Stimulated activated CD4-positive, alpha-beta T cell treated with anti-CD3 and anti-CD28 coated beads, Interleukin-2, amount 100 ng/mL, for 4 hours (primary cell): ENCODE measurements around the gene HBP1.
"Not testable (repeated sequence)": the region's sequence is repeated elsewhere in the genome, so short reads cannot be mapped to it uniquely, and the experiment has no call there.

Experiments used
- DNase-seq: peaks from one replicate; pipeline ENCODE4 v3.0.0-alpha.2; 2020; ENCODE audit warnings: low read depth

The HBP1 gene, protein sequence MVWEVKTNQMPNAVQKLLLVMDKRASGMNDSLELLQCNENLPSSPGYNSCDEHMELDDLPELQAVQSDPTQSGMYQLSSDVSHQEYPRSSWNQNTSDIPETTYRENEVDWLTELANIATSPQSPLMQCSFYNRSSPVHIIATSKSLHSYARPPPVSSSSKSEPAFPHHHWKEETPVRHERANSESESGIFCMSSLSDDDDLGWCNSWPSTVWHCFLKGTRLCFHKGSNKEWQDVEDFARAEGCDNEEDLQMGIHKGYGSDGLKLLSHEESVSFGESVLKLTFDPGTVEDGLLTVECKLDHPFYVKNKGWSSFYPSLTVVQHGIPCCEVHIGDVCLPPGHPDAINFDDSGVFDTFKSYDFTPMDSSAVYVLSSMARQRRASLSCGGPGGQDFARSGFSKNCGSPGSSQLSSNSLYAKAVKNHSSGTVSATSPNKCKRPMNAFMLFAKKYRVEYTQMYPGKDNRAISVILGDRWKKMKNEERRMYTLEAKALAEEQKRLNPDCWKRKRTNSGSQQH

DNA sequence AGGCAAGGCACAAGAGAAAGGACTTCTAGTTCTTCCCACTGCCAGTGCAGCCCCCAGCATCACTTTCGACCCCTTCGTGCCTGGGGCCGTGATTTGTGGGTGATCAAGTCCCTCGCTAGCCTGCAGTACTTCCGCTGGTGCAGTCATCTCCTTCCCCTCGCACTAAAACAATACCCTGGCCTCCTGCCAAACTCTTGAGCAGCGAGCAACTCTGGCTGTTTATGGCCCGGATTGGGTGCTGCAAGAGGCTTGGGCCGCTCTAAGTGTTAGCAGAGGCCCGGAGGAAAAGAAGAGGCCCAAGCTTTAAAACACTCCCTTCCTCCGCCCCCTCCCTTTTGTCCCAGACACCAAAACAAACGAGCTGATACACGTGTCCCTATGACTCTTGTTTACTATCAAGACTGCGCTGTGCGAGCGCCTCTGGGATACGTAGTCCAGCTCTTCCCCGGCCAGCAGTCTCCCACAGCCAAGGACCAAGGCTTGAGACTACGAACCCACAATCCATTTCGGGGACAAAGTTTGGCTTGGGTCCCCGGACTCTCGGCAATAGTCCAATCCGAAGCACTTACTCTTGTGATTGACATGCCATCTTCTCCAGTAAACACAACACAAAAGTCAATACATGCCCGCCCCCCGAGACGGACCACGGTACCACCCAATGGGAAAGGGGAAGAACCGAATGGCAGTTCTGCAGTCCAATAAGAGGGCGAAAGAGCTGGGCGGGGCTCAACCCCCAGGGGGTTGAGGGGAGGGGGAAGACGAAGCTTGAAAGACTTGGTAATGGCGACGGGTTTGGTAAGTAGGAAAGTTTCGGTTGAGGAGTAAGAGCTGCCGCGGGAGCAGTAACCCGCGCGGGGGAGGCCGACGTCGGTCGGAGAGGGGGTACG, at the start of gene HBP1:
TSS of gene HBP1 (plus strand) at position 771 of the 887 bp plus-strand sequence. CDS start 10,891 bp downstream, outside the sequence.
- DNase-seq: peak; percentile 97

DNA sequence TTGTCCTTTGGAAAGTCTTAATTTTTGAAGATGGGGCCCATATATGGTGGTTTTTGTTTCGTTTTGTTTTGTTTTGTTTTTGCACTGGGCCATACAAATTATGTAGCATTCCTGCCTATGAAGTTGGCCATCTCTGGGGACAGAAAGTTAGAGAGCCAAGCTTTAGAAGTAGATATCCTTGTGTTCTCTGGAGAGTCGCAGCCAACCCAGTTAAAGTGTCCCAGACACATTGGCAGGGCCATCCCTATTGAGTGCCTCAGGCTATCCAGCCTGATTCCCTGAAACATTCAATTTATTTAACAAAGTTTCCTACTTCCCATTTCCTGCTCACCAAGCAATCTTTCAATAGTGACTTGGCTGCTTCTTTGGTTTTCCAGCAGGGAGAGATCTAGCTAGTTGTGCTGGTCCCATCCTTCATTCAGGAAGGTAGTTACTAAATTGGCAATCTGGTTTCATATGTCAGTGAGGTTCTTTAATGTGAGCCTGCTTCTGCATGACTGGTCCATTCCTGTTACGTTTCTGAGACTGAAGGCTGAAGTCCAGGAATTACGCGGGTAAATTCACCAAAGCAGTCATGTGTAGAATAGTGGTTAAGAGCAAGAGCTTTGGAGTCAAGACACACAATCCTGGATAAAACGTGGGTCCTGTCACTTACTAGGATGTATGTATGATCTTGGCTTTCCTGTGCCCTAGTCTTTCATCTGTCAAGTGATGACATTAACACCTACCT, 49.3 kb upstream of the HBP1 start:
- DNase-seq: no peak

DNA sequence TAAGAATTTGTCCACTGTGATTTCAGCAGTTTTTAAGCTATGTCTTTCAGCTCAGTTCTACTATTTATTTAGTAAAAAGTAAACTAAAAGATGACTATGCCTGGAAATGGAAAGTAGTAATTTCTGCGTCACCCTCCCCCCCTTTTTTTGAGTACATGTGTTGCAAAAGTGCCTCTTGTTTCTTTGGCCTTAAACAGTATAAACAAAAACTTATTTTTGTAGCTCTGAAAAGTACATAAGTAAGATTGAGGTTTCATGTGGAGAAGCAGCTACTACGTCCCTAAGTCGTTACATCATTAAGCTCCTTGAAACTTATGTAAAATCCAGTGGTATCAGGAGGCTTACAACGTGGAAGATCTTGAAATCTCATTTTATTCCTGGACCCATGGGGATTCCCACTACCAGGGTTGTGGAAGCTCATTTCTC, 46.3 kb upstream of the HBP1 start:
- DNase-seq: no peak

DNA sequence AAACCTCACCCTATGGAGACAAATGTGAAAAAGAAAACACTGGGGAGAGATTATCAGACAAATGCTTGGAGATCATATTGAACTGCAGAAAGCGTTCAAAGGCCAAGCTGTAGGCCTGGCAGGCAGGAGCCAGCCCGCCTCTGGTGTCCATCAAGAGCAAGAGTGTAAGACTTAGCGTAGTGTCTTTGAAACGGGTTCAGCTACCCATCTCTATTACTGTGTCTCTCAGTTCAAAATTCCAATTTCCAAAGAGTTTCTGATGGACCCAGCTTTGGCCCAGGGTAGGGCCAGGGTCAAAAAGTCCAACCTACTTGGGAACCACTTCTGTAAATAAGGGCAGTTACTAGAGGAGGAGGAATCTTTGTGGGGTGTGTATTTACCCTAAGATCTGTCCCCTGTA, 45.4 kb upstream of the HBP1 start:
- DNase-seq: no peak

DNA sequence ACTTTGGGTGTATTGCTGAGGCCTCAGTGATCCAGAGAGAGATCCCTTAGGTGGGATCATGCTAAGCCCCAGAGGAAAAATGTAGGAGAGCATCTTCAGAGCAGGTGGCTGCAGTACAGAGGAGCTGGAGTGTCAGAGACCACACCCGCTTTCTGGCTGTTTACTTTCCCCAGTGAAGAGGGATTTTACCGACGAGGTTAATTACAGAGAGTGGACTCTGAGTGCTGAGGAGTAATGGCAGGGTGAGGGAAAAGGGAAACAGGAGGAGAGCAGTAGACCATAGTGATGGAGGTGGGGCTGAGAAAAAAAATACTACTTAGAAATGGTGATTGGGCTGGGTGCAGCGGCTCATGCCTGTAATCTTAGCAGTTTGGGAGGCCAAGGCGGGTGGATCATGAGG, 43.3 kb upstream of the HBP1 start:
- no peak for DNase-seq

DNA sequence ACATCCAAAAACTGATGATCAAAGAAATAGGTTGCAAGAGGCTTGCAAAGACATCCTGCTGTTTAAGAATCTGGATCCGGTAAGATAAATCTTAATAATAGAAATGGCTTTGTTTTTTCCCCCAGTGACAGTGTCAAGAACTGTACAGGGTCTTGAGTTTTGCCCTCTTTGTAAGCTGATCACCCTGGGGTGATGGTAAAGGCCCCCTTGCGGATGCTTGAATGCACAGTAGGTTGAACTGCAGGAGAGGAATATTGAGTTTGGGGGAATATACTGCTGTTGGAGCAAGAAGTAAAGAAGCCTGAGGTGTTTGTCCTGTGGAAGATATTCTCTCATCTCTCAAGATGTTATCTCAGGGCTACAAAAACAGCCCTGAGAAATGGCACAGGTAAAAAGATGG, 40.6 kb upstream of the HBP1 start:
- no peak for DNase-seq

DNA sequence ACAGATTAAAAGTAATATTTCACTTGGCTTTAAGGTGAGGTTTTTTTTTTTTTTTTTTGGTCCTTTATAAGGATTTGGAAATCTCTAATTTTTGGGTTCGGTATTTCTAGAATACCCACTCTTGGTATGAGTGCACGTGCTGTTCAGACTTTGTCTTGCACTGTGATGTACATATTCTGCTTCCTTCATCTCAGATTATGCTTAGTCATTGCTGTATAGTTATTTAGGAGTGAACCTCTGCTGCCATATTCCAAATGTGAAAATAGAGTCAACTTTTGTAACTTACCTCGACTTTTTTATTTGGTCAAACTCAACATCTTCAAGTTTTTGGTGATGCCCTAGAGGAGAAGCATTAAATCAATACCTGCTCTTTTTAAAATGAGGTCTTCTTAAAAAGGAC, 40.1 kb upstream of the HBP1 start:
- DNase-seq: no peak

DNA sequence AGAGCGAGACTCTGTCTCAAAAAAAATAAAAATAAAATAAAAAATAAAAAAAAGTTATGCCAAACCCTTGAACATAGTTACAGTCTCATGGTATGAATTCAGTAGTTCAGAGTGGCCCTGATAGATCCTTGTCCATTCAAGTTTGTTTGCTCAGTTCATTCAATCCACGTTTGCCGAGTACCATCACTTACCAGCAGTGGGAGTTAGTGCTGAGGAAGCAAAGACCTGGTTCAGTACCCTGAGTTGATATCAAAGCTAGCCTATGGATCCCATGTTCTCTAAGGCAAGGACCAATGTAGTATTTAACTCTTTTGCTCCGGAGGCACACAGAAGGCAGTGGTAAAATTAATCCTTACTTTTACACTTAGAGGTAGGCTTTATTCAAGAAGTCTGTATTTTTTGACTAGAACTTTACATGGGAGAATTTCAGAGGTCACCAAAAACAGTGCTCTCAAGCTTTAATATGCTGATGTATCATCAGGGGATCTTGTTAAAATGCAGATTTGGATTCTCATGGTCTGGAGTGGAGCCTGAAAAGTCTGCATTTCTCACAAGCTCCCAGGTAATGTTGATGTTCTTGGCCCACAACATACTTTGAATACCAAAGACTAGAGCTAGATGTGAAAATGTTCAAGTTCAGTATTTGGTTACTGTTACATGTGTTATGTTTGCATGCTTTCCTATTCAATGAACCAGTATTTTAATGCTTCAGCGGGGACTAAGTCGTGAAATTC, 38.1 kb upstream of the HBP1 start:
- DNase-seq: no peak

DNA sequence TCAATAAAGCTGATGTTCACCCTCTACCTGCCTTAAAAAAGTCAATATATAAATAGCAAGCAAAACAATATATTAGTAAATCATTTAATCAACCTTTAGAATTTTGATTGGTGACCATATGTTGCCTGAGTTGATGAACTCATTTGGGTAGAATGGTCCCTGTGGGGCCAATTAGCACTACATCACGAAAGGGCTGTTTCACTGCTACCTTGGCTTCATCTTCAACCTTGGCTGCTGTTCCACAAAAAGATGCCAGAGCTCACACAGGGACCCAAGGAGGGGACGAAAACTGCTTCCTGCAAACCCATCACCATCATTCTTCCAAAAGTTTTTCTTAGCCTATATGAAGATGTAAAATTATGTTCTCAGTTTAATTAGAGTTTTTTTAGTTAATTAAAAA, 35.4 kb upstream of the HBP1 start:
- no peak for DNase-seq

DNA sequence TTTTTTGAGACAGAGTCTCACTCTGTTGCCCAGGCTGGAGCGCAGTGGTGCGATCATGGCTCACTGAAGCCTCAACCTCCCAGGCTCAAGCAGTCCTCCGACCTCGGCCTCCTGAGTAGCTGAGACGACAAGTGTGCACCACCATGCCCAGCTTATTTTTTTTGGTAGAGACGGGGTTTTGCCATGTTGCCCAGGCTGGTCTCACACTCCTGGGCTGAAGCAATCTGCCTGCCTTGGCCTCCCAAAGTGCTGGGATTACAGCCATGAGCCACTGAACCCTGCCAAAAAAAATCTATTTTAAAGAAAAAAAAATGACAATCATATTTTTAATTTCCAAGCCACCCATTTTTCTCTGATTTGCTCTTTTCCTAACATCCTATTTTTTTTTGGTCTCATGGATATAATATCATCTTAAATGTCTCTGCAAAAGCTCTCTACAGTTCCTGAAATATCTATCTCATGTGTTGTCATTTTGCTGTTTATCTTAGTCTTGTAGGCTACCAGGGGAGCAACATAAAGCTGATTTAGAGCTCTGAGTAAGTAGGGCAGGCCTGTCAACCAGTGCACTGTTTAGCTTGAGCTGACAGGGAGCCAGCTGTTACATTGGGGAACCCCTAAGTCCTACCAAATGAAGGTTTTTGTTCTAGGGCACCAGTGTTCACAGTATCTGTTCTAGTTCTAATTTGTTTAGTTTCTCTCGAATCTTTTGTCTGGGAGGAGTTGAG, 29.9 kb upstream of the HBP1 start:
- DNase-seq: no peak

DNA sequence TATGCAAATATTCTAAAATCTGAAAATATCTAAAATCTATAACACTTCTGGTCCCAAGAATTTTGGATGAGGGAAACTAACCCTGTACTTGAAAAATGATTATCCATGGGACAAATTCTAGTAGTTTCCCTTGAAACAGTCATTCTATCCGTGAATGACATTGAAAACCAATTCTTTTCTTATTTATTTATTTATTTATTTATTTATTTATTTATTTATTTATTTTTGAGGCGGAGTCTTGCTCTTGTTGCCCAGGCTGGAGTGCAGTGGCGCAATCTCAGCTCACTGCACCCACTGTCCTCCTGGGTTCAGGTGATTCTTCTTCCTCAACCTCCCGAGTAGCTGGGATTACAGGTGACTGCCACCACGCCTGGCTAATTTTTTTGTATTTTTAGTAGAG, 24.9 kb upstream of the HBP1 start:
- DNase-seq: not testable (repeated sequence)

DNA sequence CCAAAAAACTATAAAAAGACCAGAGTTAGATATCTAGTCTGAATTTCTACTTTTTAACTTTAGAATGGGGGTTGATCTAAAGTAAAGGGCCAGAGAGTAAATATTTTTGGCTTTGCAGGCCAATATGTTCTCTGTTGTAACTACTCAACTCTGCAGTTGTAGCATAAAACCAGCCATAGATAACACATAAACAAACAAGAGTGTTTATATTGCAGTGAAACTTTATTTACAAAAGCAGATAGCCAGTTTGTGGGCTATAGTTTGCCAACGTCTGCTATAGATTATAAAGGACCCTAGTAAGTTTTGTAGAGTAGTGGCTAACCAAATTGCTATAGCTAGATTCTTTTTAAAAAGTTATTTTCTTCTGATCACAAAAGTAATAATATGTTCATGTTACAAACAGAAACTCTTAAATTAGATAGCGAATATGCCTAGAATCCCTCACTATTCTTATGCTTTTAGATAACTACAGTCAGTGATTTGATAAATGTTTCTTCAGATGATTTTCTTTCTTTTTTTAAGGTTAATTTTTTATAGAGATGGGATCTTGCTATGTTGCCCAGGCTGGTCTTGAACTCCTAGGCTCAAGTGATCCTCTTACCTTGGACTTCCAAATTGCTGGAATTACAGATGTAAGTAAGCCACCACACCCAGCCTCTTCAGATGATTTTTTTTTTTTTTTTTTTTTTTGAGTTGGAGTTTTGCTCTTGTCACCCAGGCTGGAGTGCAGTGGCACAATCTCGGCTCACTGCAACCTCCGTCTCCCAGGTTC, 23.6 kb upstream of the HBP1 start:
- DNase-seq: no peak

DNA sequence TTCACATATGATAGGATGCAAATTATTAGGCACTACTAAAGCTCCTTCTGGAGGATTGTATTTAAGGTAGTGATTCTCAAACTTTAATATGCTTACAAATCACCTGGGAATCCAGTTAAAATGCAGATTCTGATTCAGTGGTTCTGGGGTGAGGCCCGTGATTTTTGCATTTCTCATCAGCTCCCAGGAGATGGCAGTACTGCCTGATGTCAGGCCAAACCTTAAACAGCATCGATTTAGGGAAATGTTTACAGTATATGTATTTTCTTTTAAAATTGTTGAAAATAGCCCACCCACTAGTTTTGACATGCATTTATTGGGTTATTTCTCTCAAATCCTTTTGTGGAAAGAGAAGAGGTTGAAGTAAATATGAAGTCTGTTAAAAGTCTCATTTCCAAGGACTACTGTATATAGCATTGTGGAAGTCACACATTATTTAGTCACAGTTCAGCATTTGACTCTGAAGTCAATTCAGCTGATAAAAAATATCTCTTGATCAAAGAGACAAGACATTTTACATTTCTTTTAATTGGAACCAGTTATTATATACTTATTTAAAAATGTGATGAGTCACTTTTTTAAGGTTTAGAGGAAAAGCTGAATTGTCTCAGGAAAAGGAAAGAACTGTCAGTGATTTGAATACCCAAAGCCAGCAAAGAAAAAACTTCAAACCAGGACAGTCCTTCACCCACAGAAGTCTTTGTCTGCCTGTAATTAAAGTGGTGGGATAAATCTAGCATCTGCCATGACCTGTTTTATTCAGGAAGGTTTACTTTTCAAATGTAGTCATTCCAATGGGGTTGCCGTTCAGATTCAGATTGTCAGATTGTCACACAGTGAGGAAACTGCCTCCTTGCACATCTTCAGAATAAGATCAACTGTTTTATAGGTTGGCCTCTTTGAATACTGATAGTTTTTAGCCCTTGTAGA, 21.1 kb upstream of the HBP1 start:
- no peak for DNase-seq

DNA sequence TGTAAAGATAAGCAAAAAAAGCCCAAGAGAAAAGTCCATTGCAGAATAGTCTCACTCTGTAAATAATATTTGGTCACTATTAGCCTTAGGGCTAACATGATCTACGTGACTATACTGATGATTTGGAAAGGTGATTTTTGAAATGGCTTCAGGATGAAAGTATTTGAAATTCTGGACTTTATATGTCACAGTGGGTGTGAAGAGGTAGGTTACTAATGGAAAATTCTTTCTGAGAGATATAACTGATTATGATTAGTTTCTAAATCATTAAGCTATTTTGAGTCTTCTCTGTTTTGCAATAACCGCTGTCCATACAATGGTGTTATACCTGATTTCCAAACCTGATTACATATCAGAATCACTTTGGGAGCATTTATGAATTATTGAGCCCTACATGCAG, 20.1 kb upstream of the HBP1 start:
- no peak for DNase-seq

DNA sequence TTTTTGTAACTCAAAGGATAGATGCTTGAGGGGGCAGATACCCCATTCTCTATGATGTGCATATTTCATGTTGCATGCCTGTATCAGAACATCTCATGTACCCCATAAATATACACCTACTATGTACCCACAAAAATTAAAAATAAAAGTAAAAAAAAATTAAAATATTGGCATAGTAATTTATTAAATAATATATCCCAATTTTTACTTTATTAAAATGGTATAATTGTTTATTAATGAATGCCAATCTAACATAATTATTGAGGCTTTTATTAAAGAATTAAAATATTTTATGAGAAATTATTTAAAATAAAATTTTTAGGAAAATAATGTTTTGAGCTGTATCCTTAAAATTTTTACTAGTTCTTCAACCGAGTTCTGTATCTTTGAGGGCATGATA, 18.9 kb upstream of the HBP1 start:
- DNase-seq: no peak

DNA sequence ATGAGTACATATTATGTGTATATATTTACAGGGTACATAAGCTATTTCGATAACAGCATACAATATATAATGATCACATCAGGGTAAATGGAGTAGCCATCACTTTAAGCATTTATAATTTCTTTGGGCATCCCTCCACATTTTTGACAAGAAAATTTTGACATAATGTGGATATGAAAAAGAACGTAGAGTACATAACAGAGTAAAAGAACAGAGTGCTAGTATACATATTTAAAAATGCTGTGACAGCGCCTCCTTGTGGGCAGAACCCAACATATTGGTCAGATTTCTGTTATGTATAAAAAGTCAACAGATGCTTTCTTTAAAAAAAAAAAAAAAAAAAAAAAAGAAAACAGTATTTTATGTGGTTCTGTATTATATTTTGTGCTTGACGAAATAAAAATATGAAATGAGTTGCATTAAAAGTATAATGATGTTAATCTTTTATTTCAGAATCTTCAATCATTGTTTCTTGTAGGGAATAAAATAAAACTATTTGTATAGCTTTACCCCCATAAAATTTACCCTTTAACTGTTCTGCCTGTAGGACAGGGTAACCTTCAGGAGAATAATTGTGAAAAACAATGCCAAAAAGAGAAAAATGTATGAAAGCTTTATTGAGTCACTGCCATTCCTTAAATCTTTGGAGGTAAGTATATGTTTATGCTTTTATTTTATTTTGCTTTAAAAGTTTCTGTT, 18.3 kb upstream of the HBP1 start:
- peak; percentile 64 for DNase-seq

DNA sequence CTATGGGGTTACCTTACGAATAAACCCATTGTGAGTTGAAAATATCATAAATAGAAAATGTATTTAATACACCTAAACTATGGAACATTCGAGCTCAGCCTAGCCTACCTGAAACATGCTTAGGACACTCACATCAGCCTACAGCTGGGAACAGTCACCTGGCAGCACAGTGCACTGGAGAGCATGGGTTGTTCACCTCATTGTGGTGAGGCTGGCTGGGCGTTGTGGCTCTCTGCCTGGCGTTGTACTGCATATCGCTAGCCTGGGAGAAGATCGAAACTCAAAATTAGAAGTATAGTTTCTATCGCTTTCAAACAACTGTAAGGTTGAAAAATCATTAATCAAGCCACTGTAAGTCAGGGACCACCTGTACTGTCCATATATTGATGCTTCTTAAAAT, 17.3 kb upstream of the HBP1 start:
- no peak for DNase-seq

DNA sequence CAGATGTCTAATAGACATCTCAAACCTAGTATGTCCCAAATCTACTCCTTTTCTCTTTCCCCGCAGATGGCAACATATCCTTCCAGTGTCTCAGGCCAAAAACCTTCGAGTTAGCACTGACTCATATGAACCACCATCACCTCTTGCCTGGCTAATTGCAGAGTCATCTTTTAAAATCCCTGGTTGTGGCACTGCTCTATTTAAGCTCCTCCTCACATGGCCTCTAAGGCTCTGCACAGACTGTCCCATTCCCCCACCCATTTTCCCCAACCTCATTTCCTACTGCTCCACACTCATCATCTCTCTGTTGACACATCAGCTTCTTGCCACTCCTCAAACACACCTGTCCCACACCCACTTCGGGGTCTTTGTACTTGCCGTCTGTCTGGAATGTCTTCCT, 16.8 kb upstream of the HBP1 start:
- no peak for DNase-seq
